GM18507 (cell line): ENCODE measurements around the gene ANXA1.
"Not testable (repeated sequence)": the region's sequence is repeated elsewhere in the genome, so short reads cannot be mapped to it uniquely, and the experiment has no call there.

Experiments used
- DNase-seq: peaks from one replicate; pipeline ENCODE4 v3.0.0; 2011; ENCODE audit warnings: low read depth; ENCODE audit not compliant: insufficient read length; ENCODE audit errors: extremely low spot score
- FAIRE-seq: peaks from 2 replicates; lab custom pipeline; 2011; peaks lifted over from hg19 to GRCh38; lab: Jason Lieb, UNC

Gene ANXA1

GRCh38 chr9:73162987-73163768 lies 11.5 kb downstream of the ANXA1 start:
- DNase-seq (no peak), FAIRE-seq (no peak)

- DNase-seq = no peak
- FAIRE-seq = no peak
Measured at GRCh38 chr9:73165911-73166310, 14.2 kb downstream of the ANXA1 start.

GRCh38 chr9:73166468-73166867 lies 14.8 kb downstream of the ANXA1 start:
- DNase-seq (no peak), FAIRE-seq (no peak)

GRCh38 chr9:73167614-73168013 lies 15.9 kb downstream of the ANXA1 start:
- no peak for FAIRE-seq
- no peak for DNase-seq

- no peak for FAIRE-seq
- DNase-seq = no peak
Measured at GRCh38 chr9:73168298-73168934, 16.8 kb downstream of the ANXA1 start.

- FAIRE-seq = no peak
- no peak for DNase-seq
Measured at GRCh38 chr9:73170185-73170957, 18.7 kb downstream of the ANXA1 start.

GRCh38 chr9:73172901-73173215 lies 21.2 kb downstream of the ANXA1 start:
- FAIRE-seq (no peak), DNase-seq (no peak)

- FAIRE-seq (no peak), DNase-seq (no peak)
Measured at GRCh38 chr9:73173557-73174329, 22.1 kb downstream of the ANXA1 start.

GRCh38 chr9:73174330-73174980 lies 22.8 kb downstream of the ANXA1 start:
- DNase-seq (no peak), FAIRE-seq (no peak)

- no peak for FAIRE-seq
Measured at GRCh38 chr9:73176450-73176875, 24.8 kb downstream of the ANXA1 start.

GRCh38 chr9:73178044-73178443 lies 26.4 kb downstream of the ANXA1 start:
- no peak for FAIRE-seq
- no peak for DNase-seq

More at GRCh38 chr9:73176450-73176875, 24.8 kb downstream of the ANXA1 start:
- DNase-seq = no peak

- FAIRE-seq (peak; percentile 21), DNase-seq (no peak)
Measured at GRCh38 chr9:73179589-73179988, 27.9 kb downstream of the ANXA1 start.

- FAIRE-seq (no peak), DNase-seq (no peak)
Measured at GRCh38 chr9:73180403-73180802, 28.7 kb downstream of the ANXA1 start.

GRCh38 chr9:73182928-73183327 lies 31.3 kb downstream of the ANXA1 start:
- DNase-seq (no peak), FAIRE-seq (no peak)

- DNase-seq (no peak), FAIRE-seq (no peak)
Measured at GRCh38 chr9:73183428-73183827, 31.8 kb downstream of the ANXA1 start.

- DNase-seq = no peak
- FAIRE-seq = peak; percentile 12
Measured at GRCh38 chr9:73183917-73184861, 32.5 kb downstream of the ANXA1 start.

GRCh38 chr9:73191109-73191508 lies 39.4 kb downstream of the ANXA1 start:
- FAIRE-seq, DNase-seq: not testable (repeated sequence)

GRCh38 chr9:73194284-73194683 lies 42.6 kb downstream of the ANXA1 start:
- no peak for FAIRE-seq
- DNase-seq = no peak
